H1 (cell line): ENCODE results near the gene TRIM28.

Source experiments
- BRCA1 ChIP-seq: IDR thresholded peaks from 2 replicates; pipeline ENCODE4 v1.6.1; 2012; ENCODE audit warnings: low read depth, low read length, improper control_type of control experiment
- CTCF ChIP-seq, 3 experiments: IDR thresholded peaks; 1 replicate in 2 of 3; 2 replicates in 1 of 3; pipeline versions ENCODE4 v1.5.1 to v1.6.1; 2011; ENCODE audit warnings: low read length in 3 of 3, mild to moderate bottlenecking in 3 of 3, inconsistent platforms in 2 of 3, low read depth in 1 of 3, moderate library complexity in 1 of 3; ENCODE audit not compliant: insufficient read depth in 1 of 3; ENCODE audit errors: control extremely low read depth in 1 of 3
- POLR2A ChIP-seq, 2 experiments: IDR thresholded peaks; 1 replicate in 1 of 2; 2 replicates in 1 of 2; pipeline ENCODE4 v1.6.1; 2011; ENCODE audit warnings: low read depth in 2 of 2, low read length in 2 of 2, mild to moderate bottlenecking in 2 of 2; ENCODE audit errors: control extremely low read depth in 1 of 2
- SIX5 ChIP-seq: IDR thresholded peaks from 2 replicates; pipeline ENCODE4 v1.6.1; 2011; ENCODE audit warnings: mild to moderate bottlenecking, low read depth, low read length

DNA sequence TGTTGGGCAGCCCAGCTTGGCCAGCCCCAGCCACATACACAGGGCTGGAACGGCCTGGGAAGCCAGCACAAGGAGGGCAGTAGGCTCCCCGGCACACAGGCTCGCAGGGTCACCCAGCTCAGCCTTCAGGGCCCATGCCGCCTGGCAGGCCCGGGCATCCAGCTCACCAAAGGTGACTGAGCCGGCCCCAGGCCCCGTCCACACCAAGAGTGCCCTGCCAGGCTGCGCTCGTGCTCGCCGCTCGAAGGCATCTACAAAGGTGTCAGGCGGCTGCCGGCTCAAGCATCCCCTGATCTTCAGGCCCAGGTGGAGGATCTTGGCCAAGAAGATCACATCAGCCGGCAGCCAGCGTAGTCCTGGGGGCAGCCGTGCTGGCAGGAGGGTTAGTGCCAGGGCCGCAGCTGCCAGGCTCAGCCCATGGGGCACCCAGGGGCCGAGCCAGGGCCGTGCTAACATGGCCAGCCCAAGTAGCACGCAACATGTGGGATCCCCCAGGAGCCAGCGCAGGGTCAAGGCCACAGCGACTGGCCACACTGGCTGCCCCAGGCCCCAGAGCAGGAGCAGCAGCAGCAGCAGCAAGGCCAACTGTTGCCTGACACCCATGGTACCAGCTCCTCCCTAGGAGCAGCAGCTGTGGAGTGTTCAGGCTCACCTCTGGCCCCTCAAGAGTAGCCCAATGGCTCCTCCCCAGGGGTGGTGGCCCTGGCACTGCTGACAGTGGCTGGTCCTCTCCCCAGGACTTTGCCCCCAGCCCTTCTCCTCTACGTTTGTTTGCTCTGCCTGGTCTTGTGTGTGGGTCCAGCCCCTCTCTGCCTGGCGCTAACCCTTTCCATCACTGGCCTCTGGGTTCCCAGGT lies 32.3 kb upstream of the TRIM28 start, which contains the start of gene SLC27A5:
- no peak for TF ChIP-seq BRCA1
- TF ChIP-seq SIX5, result no peak
- no peak for TF ChIP-seq POLR2A (IDR thresholded peaks at IDR 0.05; ENCODE audit: control extremely low read depth in 1 of 2, low read depth in 2 of 2, low read length in 2 of 2)
- no peak for TF ChIP-seq CTCF (IDR thresholded peaks at IDR 0.05; ENCODE audit: control extremely low read depth in 1 of 3, insufficient read depth in 1 of 3, low read depth in 1 of 3, low read length in 3 of 3)
